GM12878 (cell line): ENCODE results near the gene FTMT.
"Not testable (repeated sequence)": the region's sequence is repeated elsewhere in the genome, so short reads cannot be mapped to it uniquely, and the experiment has no call there.

Experiments
- EZH2 ChIP-seq: IDR thresholded peaks from 2 replicates; pipeline ENCODE4 v1.6.1; 2012; ENCODE audit warnings: low read depth, mild to moderate bottlenecking, control low read depth, inconsistent platforms, low read length, borderline replicate concordance; ENCODE audit not compliant: control insufficient read depth
- MEF2A ChIP-seq: IDR thresholded peaks from 2 replicates; pipeline ENCODE4 v1.6.1; 2011; ENCODE audit warnings: low read depth, mild to moderate bottlenecking, low read length, moderate library complexity; ENCODE audit not compliant: insufficient read depth
- PML ChIP-seq: IDR thresholded peaks from 2 replicates; pipeline ENCODE4 v1.6.1; 2012; ENCODE audit warnings: low read length, inconsistent platforms
- POLR2AphosphoS5 ChIP-seq: IDR thresholded peaks from 2 replicates; pipeline ENCODE4 v1.6.1; 2011; ENCODE audit warnings: mild to moderate bottlenecking, low read length, inconsistent platforms
- PRDM15 ChIP-seq: fragments of 450-650 bp; formaldehyde crosslinking; IDR thresholded peaks from 2 replicates; pipeline ENCODE4 v1.4.0; 2020; ENCODE audit warnings: mild to moderate bottlenecking, moderate library complexity

- not testable (repeated sequence) for TF ChIP-seq MEF2A, POLR2AphosphoS5, EZH2, PML, PRDM15
Observed at GRCh38 chr5:121805251-121805650, 46.4 kb upstream of the FTMT start.
